H9 (cell line): ENCODE results near the gene DOCK9. TPM values are rescaled to one million over a fixed set of nuclear protein-coding genes. Genes with fewer than 3 reads are reported as not detected.

Experiments
- DNase-seq: peaks from one replicate; pipeline ENCODE4 v3.0.0-alpha.2; 2017
- H2AFZ ChIP-seq: one replicate; pipeline ENCODE4 v1.6.1; 2013; ENCODE audit warnings: mild to moderate bottlenecking, low read length, control low read depth, moderate library complexity
- H2AK5ac ChIP-seq: 2 replicates; pipeline ENCODE4 v1.6.1; 2013; ENCODE audit warnings: low read length, control low read depth, mixed read lengths; ENCODE audit not compliant: insufficient read length
- H2BK120ac ChIP-seq: one replicate; pipeline ENCODE4 v1.6.1; 2013; ENCODE audit warnings: low read depth, mild to moderate bottlenecking, low read length, control low read depth, inconsistent platforms; ENCODE audit not compliant: poor library complexity, severe bottlenecking
- H2BK12ac ChIP-seq: 2 replicates; pipeline ENCODE4 v1.6.1; 2013; ENCODE audit warnings: low read length, control low read depth, mixed read lengths, low read depth; ENCODE audit not compliant: insufficient read length
- H2BK15ac ChIP-seq: 2 replicates; pipeline ENCODE4 v1.6.1; 2013; ENCODE audit warnings: low read depth, low read length, control low read depth
- H2BK20ac ChIP-seq: one replicate; pipeline ENCODE4 v1.6.1; 2013; ENCODE audit warnings: low read depth, mild to moderate bottlenecking, low read length, control low read depth, inconsistent platforms; ENCODE audit not compliant: poor library complexity, severe bottlenecking
- H2BK5ac ChIP-seq: 2 replicates; pipeline ENCODE4 v1.6.1; 2013; ENCODE audit warnings: low read length, control low read depth, mixed read lengths; ENCODE audit not compliant: insufficient read length
- H3K14ac ChIP-seq: 2 replicates; pipeline ENCODE4 v1.6.1; 2013; ENCODE audit warnings: low read length, control low read depth; ENCODE audit not compliant: insufficient read depth
- H3K18ac ChIP-seq: 2 replicates; pipeline ENCODE4 v1.6.1; 2013; ENCODE audit warnings: low read depth, mild to moderate bottlenecking, mixed read lengths, low read length, control low read depth; ENCODE audit not compliant: insufficient read length
- H3K23ac ChIP-seq: 2 replicates; pipeline ENCODE4 v1.6.1; 2013; ENCODE audit warnings: low read length, control low read depth, mixed read lengths, low read depth; ENCODE audit not compliant: insufficient read length
- H3K23me2 ChIP-seq: 2 replicates; pipeline ENCODE4 v1.6.1; 2013; ENCODE audit warnings: low read depth, mild to moderate bottlenecking, mixed read lengths, low read length, control low read depth; ENCODE audit not compliant: insufficient read length, poor library complexity, severe bottlenecking
- H3K27ac ChIP-seq: 2 replicates; pipeline ENCODE4 v1.5.1; 2013; ENCODE audit warnings: low read length, control low read depth, mixed read lengths, low read depth; ENCODE audit not compliant: insufficient read length
- H3K27me3 ChIP-seq: 2 replicates; pipeline ENCODE4 v1.6.1; 2013; ENCODE audit warnings: low read length, control low read depth, inconsistent platforms; ENCODE audit not compliant: insufficient read depth
- H3K4ac ChIP-seq: 2 replicates; pipeline ENCODE4 v1.6.1; 2013; ENCODE audit warnings: low read depth, mild to moderate bottlenecking, control low read depth, inconsistent platforms, low read length, moderate library complexity
- H3K4me1 ChIP-seq: 2 replicates; pipeline ENCODE4 v1.6.1; 2013; ENCODE audit warnings: low read length, control low read depth, inconsistent platforms; ENCODE audit not compliant: insufficient read depth
- H3K4me2 ChIP-seq: 2 replicates; pipeline ENCODE4 v1.6.1; 2013; ENCODE audit warnings: low read length, control low read depth, mixed read lengths; ENCODE audit not compliant: insufficient read length, insufficient read depth
- H3K56ac ChIP-seq: 2 replicates; pipeline ENCODE4 v1.6.1; 2013; ENCODE audit warnings: low read depth, mild to moderate bottlenecking, mixed read lengths, low read length, control low read depth; ENCODE audit not compliant: insufficient read length
- H3K79me1 ChIP-seq: 2 replicates; pipeline ENCODE4 v1.6.1; 2013; ENCODE audit warnings: low read depth, mild to moderate bottlenecking, moderate library complexity, low read length, control low read depth, inconsistent platforms; ENCODE audit not compliant: insufficient read depth, poor library complexity, severe bottlenecking
- H3K79me2 ChIP-seq: 2 replicates; pipeline ENCODE4 v1.6.1; 2013; ENCODE audit warnings: low read length, control low read depth, inconsistent platforms; ENCODE audit not compliant: insufficient read depth
- H3K9ac ChIP-seq: 2 replicates; pipeline ENCODE4 v1.6.1; 2013; ENCODE audit warnings: low read length, control low read depth, mixed read lengths; ENCODE audit not compliant: insufficient read length; ENCODE audit errors: extremely low read depth
- H3K9me3 ChIP-seq: one replicate; pipeline ENCODE4 v1.6.1; 2013; ENCODE audit warnings: low read depth, low read length, inconsistent platforms; ENCODE audit not compliant: control insufficient read depth
- H3T11ph ChIP-seq: one replicate; pipeline ENCODE4 v1.6.1; 2013; ENCODE audit warnings: mild to moderate bottlenecking, low read length, control low read depth, inconsistent platforms
- H4K20me1 ChIP-seq: one replicate; pipeline ENCODE4 v1.6.1; 2013; ENCODE audit not compliant: control insufficient read depth, insufficient read length, insufficient read depth
- H4K5ac ChIP-seq: 2 replicates; pipeline ENCODE4 v1.6.1; 2013; ENCODE audit warnings: low read depth, mild to moderate bottlenecking, mixed read lengths, low read length, control low read depth; ENCODE audit not compliant: insufficient read length
- H4K8ac ChIP-seq: replicated peaks from 2 replicates; pipeline ENCODE4 v1.6.1; 2013; ENCODE audit warnings: low read length, control low read depth, mixed read lengths, low read depth; ENCODE audit not compliant: insufficient read length
- H4K91ac ChIP-seq: 2 replicates; pipeline ENCODE4 v1.6.1; 2013; ENCODE audit warnings: low read depth, mild to moderate bottlenecking, moderate library complexity, mixed read lengths, low read length, control low read depth; ENCODE audit not compliant: insufficient read length
- H3K27ac Mint-ChIP-seq, 3 experiments: 2 replicates in 2 of 3; 3 replicates in 1 of 3; pipeline ENCODE4 v1.8.0; 2020 to 2021; ENCODE audit warnings: mixed read lengths in 3 of 3, mild to moderate bottlenecking in 1 of 3, moderate library complexity in 1 of 3
- H3K27me3 Mint-ChIP-seq: 2 replicates; pipeline ENCODE4 v1.8.0; 2021; ENCODE audit warnings: low read depth, mild to moderate bottlenecking, moderate library complexity, mixed read lengths
- H3K36me3 Mint-ChIP-seq, 3 experiments: 2 replicates in 2 of 3; 3 replicates in 1 of 3; pipeline ENCODE4 v1.8.0; 2020 to 2021; ENCODE audit warnings: low read depth in 3 of 3, mixed read lengths in 3 of 3; ENCODE audit not compliant: insufficient read depth in 1 of 3
- H3K4me1 Mint-ChIP-seq, 2 experiments: 2 replicates each; pipeline ENCODE4 v1.8.0; 2020; ENCODE audit warnings: mixed read lengths in 2 of 2
- H3K4me3 Mint-ChIP-seq, 2 experiments: 2 replicates in 1 of 2; 3 replicates in 1 of 2; pipeline ENCODE4 v1.8.0; 2020 to 2021; ENCODE audit warnings: mild to moderate bottlenecking in 2 of 2, mixed read lengths in 2 of 2, moderate library complexity in 1 of 2
- H3K9me3 Mint-ChIP-seq, 2 experiments: 2 replicates in 1 of 2; 3 replicates in 1 of 2; pipeline ENCODE4 v1.8.0; 2020; ENCODE audit warnings: mild to moderate bottlenecking in 2 of 2, mixed read lengths in 2 of 2, moderate library complexity in 1 of 2
- WGBS: extraction: QIAGEN DNeasy Blood & Tissue Kit; methylation state at CpG from one replicate; pipeline ENCODE4 v1.1.7; 2013; ENCODE audit warnings: missing lambda C conversion rate, low lambda C conversion rate, mixed read lengths; ENCODE audit not compliant: insufficient read length; ENCODE audit errors: extremely low coverage; 5-methylcytosine and 5-hydroxymethylcytosine counted together
- total RNA-seq: library from RNA; stranded (reverse); gene quantifications from 2 replicates; pipeline ENCODE4 v1.2.1, GENCODE V29; 2021
- TF ChIP-seq, protein P1 (sequence below): fragments of 200-600 bp; sonication (generic); conservative IDR thresholded peaks from 3 replicates; pipeline ENCODE4 v1.8.0; 2021; ENCODE audit warnings: antibody characterized with exemption, mild to moderate bottlenecking

Gene DOCK9
- total RNA-seq, 1 experiment from 2014 or later = 23.0 TPM

DNA sequence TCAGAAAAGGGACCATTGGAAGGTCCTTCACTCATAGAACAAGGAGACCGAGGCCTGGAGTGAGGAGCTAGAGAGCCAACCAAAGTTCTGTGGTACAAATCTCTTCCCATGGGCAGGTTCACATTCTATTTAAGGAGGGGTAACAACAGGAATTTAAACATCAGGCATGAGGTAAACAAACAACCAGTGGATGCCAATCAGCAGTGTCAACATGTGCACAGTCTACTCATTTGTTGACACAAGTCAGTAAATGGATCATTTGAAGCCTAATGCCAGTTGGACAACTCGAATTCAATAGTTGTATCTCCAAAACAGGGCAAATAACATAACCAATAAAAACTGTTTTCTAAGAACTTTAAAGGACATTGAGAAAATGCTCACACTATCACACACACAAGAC is 6.3 kb upstream of the DOCK9 start:
- no peaks in the 10 kb centered on the region for H3K79me2 ChIP-seq
- H3T11ph ChIP-seq = no peak overlapping the region
- Mint-ChIP-seq H3K9me3 (no peaks in the 10 kb centered on the region), H3K27me3 (no peaks in the 10 kb centered on the region), H3K27ac (no peak overlapping the region), H3K4me3 (no peak overlapping the region), H3K4me1 (peaks cover 21 to 25% of the 10 kb centered on the region in 2 experiments), H3K36me3 (no peaks in the 10 kb centered on the region)
- H3K18ac ChIP-seq = no peak overlapping the region
- H2AK5ac ChIP-seq = no peak overlapping the region
- H4K20me1 ChIP-seq = no peaks in the 10 kb centered on the region
- H2BK12ac ChIP-seq = no peak overlapping the region
- no peak overlapping the region for H3K4ac ChIP-seq
- no peak overlapping the region for H3K9ac ChIP-seq
- H3K23me2 ChIP-seq = no peaks in the 10 kb centered on the region
- no peak overlapping the region for H3K4me2 ChIP-seq
- no peak overlapping the region for H3K14ac ChIP-seq
- H3K27ac ChIP-seq = no peak overlapping the region
- H3K56ac ChIP-seq = no peak overlapping the region
- DNase-seq = no peak
- no peak overlapping the region for H3K23ac ChIP-seq
- no peaks in the 10 kb centered on the region for H3K27me3 ChIP-seq
- no peaks in the 10 kb centered on the region for H3K79me1 ChIP-seq
- no peak overlapping the region for H2BK20ac ChIP-seq
- no peak overlapping the region for H2BK120ac ChIP-seq
- no CpG with 5 or more reads among the region's 2 CpGs for WGBS
- no peak overlapping the region for H4K91ac ChIP-seq
- TF ChIP-seq, protein P1, sequence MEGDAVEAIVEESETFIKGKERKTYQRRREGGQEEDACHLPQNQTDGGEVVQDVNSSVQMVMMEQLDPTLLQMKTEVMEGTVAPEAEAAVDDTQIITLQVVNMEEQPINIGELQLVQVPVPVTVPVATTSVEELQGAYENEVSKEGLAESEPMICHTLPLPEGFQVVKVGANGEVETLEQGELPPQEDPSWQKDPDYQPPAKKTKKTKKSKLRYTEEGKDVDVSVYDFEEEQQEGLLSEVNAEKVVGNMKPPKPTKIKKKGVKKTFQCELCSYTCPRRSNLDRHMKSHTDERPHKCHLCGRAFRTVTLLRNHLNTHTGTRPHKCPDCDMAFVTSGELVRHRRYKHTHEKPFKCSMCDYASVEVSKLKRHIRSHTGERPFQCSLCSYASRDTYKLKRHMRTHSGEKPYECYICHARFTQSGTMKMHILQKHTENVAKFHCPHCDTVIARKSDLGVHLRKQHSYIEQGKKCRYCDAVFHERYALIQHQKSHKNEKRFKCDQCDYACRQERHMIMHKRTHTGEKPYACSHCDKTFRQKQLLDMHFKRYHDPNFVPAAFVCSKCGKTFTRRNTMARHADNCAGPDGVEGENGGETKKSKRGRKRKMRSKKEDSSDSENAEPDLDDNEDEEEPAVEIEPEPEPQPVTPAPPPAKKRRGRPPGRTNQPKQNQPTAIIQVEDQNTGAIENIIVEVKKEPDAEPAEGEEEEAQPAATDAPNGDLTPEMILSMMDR = no peak
- H4K8ac ChIP-seq = no peak overlapping the region
- H2AFZ ChIP-seq = no peak overlapping the region
- no peak overlapping the region for H4K5ac ChIP-seq
- peaks cover 4% of the 10 kb centered on the region; the same call in 1 of the 2 replicates for H3K4me1 ChIP-seq
- no peak overlapping the region for H2BK15ac ChIP-seq
- no peak overlapping the region for H2BK5ac ChIP-seq
- no peaks in the 10 kb centered on the region for H3K9me3 ChIP-seq
